SU-DHL-6 (cell line): ENCODE measurements around the gene INPP5A.

Experiments
- CTCF ChIP-seq: fragments of 200-600 bp; sonication (generic); IDR thresholded peaks from one replicate; pipeline ENCODE4 v1.5.1; 2017; ENCODE audit warnings: antibody characterized with exemption, mild to moderate bottlenecking, low read length, moderate library complexity; ENCODE audit not compliant: insufficient read depth, poor library complexity, severe bottlenecking
- EZH2phosphoT487 ChIP-seq: fragments of 200-600 bp; sonication (generic), shearing (Covaris generic); conservative IDR thresholded peaks from 2 replicates; pipeline ENCODE4 v1.6.1; 2018; ENCODE audit warnings: mild to moderate bottlenecking, antibody characterized with exemption, low read length, moderate library complexity, mixed read lengths

GRCh38 chr10:132558516-132559413 lies 21.2 kb downstream of the INPP5A start:
- no peak for TF ChIP-seq EZH2phosphoT487
- no peak for TF ChIP-seq CTCF
